IPS-18a (cell line): ENCODE results near the gene SNX12.

ENCODE experiments used
- H3K27ac ChIP-seq: one replicate; pipeline ENCODE4 v1.5.1; 2013; ENCODE audit warnings: low read length
- H3K27me3 ChIP-seq: one replicate; pipeline ENCODE4 v1.6.1; 2013; ENCODE audit warnings: mild to moderate bottlenecking, low read length; ENCODE audit not compliant: control insufficient read depth, insufficient read depth
- H3K36me3 ChIP-seq: one replicate; pipeline ENCODE4 v1.6.1; 2013; ENCODE audit warnings: low read depth, low read length; ENCODE audit not compliant: control insufficient read depth
- H3K4me1 ChIP-seq: one replicate; pipeline ENCODE4 v1.6.1; 2013; ENCODE audit warnings: low read depth, low read length; ENCODE audit not compliant: control insufficient read depth
- H3K4me3 ChIP-seq: one replicate; pipeline ENCODE4 v1.5.1; 2013; ENCODE audit warnings: low read length
- H3K9ac ChIP-seq: one replicate; pipeline ENCODE4 v1.6.1; 2013; ENCODE audit warnings: mild to moderate bottlenecking, low read length, moderate library complexity
- H3K9me3 ChIP-seq: one replicate; pipeline ENCODE4 v1.6.1; 2013; ENCODE audit warnings: low read depth, low read length; ENCODE audit not compliant: control insufficient read depth

Gene SNX12

DNA sequence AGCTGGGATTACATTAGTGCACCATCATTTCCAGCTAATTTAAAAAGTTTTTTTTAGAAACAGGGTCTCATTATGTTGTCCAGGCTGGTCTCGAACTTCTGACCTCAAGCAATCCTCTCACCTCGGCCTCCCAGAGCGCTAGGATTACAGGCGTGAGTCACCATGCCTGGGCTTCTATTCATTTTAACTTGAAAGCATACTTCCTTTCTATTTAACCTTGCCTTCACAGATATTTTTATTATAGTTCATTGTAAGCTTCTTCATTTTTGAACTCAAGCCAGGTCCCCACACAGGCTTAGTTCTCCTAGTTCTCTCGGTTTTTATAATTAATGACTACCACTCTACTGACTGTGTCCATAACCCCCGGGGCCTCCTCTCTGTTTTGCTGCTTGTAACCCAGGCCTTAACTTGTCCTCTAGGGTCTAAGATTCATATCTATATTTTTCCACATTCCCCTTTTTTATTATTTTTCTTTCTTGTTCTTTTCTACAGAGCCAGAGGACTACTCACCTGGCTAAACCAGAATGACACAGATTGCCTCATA is 50.7 kb downstream of the SNX12 start:
- no peaks in the 10 kb centered on the region for H3K36me3 ChIP-seq
- no peaks in the 10 kb centered on the region for H3K27me3 ChIP-seq
- no peak overlapping the region for H3K27ac ChIP-seq

More for the DNA sequence above, 50.7 kb downstream of the SNX12 start:
- no peaks in the 10 kb centered on the region for H3K4me1 ChIP-seq
- no peak overlapping the region for H3K4me3 ChIP-seq
- no peak overlapping the region for H3K9ac ChIP-seq
- peaks cover 6% of the 10 kb centered on the region for H3K9me3 ChIP-seq
